ENCODE data around the gene MAPKAP1.

Gene MAPKAP1

DNA sequence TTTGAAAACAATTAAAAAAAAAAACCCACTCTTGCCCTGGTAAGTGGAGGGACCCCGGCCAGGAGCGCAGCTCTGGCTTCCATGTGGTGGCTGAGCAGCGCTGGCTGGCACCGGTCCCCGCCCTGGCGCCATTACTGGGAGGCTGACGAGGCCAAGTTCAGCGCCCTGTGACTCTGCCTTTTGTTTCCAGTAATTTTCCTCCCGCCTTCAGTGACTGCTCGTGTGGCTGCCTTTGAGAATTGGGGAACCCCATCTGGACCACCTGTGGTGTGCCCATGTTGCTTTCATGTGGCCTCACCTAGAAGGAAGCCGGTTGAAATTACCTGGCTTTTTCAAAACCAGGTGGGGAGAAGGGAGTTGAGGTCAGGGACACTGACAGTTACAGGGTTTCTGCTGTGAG, 309.3 kb downstream of the MAPKAP1 start:
- no peak overlapping the region for H3K4me2 ChIP-seq
- H3K27me3 ChIP-seq = no peaks in the 10 kb centered on the region
- no peaks in the 10 kb centered on the region for H3K9me3 ChIP-seq (replicated peaks in 1 of 11)
- no peak overlapping the region for H3K4me3 ChIP-seq
- no peak for TF ChIP-seq Cebpa-rat (IDR thresholded peaks at IDR 0.05)
- H3K9ac ChIP-seq = no peak overlapping the region
- no peak overlapping the region for H3K27ac ChIP-seq
- H4K20me1 ChIP-seq = no peaks in the 10 kb centered on the region
- H3K4me1 ChIP-seq = 0 out of 20 replicates have a peak, but pooled peaks cover 0 to 3% (median 0%) of the 10 kb centered on the region in 10 experiments
- H3K36me3 ChIP-seq = no peaks in the 10 kb centered on the region

DNA sequence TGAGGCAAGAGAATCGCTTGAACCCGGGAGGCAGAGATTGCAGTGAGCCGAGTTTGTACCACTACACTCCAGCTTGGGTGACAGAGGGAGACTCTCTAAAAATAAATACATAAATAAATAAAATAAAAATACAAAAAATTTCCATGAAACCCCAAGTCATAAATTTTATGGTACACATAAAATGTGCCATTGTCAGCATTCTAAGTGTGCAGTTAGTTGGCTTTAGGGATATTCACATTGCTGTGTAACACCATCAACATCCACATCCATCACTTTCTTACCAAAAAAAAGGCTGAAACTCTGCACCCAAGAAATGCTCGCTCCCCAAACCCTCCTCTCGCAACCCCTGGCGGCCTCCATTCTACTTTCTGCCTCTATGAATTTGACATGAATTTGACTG, 310.2 kb downstream of the MAPKAP1 start:
- Histone ChIP-seq H3K9me3 (replicated peaks in 1 of 11) (no peaks in the 10 kb centered on the region), H4K20me1 (no peaks in the 10 kb centered on the region), H3K4me1 (0 out of 20 replicates have a peak, but pooled peaks cover 0 to 3% (median 0%) of the 10 kb centered on the region in 10 experiments), H3K9ac (no peak overlapping the region), H3K36me3 (no peaks in the 10 kb centered on the region), H3K4me2 (no peak overlapping the region), H3K27ac (no peak overlapping the region), H3K27me3 (no peaks in the 10 kb centered on the region), H3K4me3 (no peak overlapping the region)
- TF ChIP-seq Cebpa-rat (IDR thresholded peaks at IDR 0.05) = no peak

DNA sequence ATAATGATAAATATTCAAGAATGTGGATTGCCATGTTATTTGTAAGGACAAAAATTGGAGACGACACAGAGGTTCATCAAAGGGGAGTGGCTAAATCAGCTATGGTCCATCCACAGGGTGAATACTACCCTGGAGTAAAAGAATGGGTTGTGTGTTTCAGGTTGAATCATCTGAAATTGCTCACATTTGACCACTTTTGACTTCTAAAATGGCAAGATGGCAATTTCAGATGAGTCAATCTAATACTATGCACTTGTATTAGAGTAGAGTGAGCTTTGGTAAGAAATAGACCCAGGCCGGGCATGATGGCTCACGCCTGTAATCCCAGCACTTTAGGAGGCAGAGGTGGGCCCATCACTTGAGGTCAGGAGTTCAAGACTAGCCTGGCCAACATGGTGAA, 313.6 kb downstream of the MAPKAP1 start:
- H3K4me2 ChIP-seq = no peak overlapping the region
- H3K4me1 ChIP-seq = 0 out of 20 replicates have a peak, but pooled peaks cover 0 to 3% (median 0%) of the 10 kb centered on the region in 10 experiments
- no peak overlapping the region for H3K4me3 ChIP-seq
- no peak overlapping the region for H3K9ac ChIP-seq
- no peaks in the 10 kb centered on the region for H3K9me3 ChIP-seq (replicated peaks in 1 of 11)
- H4K20me1 ChIP-seq = no peaks in the 10 kb centered on the region
- H3K27ac ChIP-seq = no peak overlapping the region
- H3K27me3 ChIP-seq = no peaks in the 10 kb centered on the region
- H3K36me3 ChIP-seq = no peaks in the 10 kb centered on the region
- TF ChIP-seq Cebpa-rat (IDR thresholded peaks at IDR 0.05) = no peak

DNA sequence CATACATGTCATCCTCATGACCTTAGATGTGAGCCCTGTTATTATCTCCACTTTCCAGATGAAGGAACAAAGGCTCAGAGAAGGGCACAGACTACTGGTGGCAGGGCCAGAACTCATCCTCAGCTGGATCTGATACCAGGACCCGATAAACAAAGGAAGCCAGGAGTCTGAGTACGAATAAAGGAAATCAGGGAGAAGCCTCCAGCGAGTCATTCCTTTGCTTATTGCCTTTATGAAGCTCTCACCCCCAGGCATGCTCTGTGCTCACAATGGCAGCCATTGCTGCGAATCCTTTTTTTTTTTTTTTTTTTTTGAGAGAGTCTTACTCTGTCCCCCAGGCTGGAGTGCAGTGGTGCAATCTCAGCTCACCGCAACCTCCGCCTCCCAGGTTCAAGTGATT, 315.3 kb downstream of the MAPKAP1 start:
- no peak for TF ChIP-seq Cebpa-rat (IDR thresholded peaks at IDR 0.05)
- Histone ChIP-seq H3K4me2 (no peak overlapping the region), H3K9me3 (replicated peaks in 1 of 11) (no peaks in the 10 kb centered on the region), H3K4me1 (0 out of 20 replicates have a peak, but pooled peaks cover 0 to 3% (median 0%) of the 10 kb centered on the region in 10 experiments), H3K9ac (no peak overlapping the region), H3K4me3 (no peak overlapping the region), H3K27ac (no peak overlapping the region), H3K27me3 (no peaks in the 10 kb centered on the region), H3K36me3 (no peaks in the 10 kb centered on the region), H4K20me1 (no peaks in the 10 kb centered on the region)

- Histone ChIP-seq H3K27ac (no peak overlapping the region), H3K4me3 (no peak overlapping the region), H3K27me3 (no peaks in the 10 kb centered on the region), H4K20me1 (no peaks in the 10 kb centered on the region), H3K4me2 (no peak overlapping the region), H3K9ac (no peak overlapping the region), H3K9me3 (replicated peaks in 1 of 11) (no peaks in the 10 kb centered on the region), H3K4me1 (no peaks in the 10 kb centered on the region), H3K36me3 (no peaks in the 10 kb centered on the region)
- no peak for TF ChIP-seq Cebpa-rat (IDR thresholded peaks at IDR 0.05)
Observed at GRCh38 chr9:125388978-125389377, 318.0 kb downstream of the MAPKAP1 start.

DNA sequence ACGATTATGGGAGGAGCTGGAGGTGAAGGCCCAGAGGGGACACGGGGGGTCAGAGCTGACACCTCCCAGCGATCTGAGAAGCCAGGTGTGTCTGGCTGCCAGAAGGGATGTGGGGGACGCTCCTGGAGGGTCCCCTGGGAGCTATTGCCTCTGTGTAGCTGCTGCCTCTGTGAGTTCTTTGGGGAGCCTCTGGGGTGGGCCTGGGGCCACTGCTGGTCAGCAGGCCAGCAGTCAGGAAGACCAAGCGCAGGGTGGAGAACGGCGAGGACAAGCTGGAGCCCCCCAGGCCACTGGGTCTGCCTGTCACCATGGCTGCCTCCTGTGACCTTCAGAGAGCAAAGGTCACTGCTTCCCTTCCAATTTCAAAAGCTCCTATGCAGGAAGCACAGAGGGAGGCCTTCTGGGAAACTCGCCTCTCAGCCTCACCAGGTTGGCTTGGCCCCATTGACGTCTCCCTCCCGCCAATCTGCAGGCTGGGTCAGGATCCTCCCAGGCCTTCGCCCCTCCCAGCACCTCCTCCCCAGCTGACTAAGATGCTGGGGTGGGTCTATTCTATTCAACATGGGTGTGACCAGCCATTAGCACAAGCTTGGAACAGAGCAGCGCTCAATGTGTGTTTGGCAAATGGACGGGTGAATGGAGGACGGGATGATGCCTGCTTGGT, 319.0 kb downstream of the MAPKAP1 start:
- no peak overlapping the region for H3K4me3 ChIP-seq
- H3K27ac ChIP-seq = no peak overlapping the region
- TF ChIP-seq Cebpa-rat (IDR thresholded peaks at IDR 0.05) = no peak
- H3K9me3 ChIP-seq (replicated peaks in 1 of 11) = no peaks in the 10 kb centered on the region
- no peaks in the 10 kb centered on the region for H4K20me1 ChIP-seq
- no peaks in the 10 kb centered on the region for H3K27me3 ChIP-seq
- no peaks in the 10 kb centered on the region for H3K4me1 ChIP-seq
- no peak overlapping the region for H3K4me2 ChIP-seq
- no peaks in the 10 kb centered on the region for H3K36me3 ChIP-seq
- H3K9ac ChIP-seq = no peak overlapping the region
